HEK293 (cell line): ENCODE results near the gene ADIPOR2.

Experiments used
- CTCF ChIA-PET: fragments of 350-600 bp; formaldehyde crosslinking; extraction: SDS; loops from one replicate; lab custom pipeline; 2021; ENCODE audit warnings: antibody characterized with exemption; lab: Yijun Ruan, JAX
- POLR2A ChIA-PET: fragments of 300-600 bp; formaldehyde crosslinking; extraction: SDS; loops from one replicate; lab custom pipeline; 2020; ENCODE audit warnings: antibody characterized with exemption, inconsistent platforms; lab: Yijun Ruan, JAX
- H3K27ac ChIP-seq: fragments of 200-500 bp; sonication (Bioruptor generic); 2 replicates; pipeline ENCODE4 v1.5.1; 2014; ENCODE audit warnings: low read depth, low read length, control low read depth, inconsistent platforms; ENCODE audit errors: extremely low read depth
- H3K36me3 ChIP-seq, 2 experiments: fragments of 200-500 bp in 1 of 2; sonication (Bioruptor generic) in 1 of 2; 1 replicate in 1 of 2; 2 replicates in 1 of 2; pipeline ENCODE4 v1.5.1; 2014 to 2017; ENCODE audit warnings: inconsistent platforms in 2 of 2, low read length in 2 of 2; ENCODE audit not compliant: control insufficient read depth in 2 of 2, insufficient read depth in 1 of 2
- H3K4me1 ChIP-seq: fragments of 200-500 bp; sonication (Bioruptor generic); 2 replicates; pipeline ENCODE4 v1.5.1; 2014; ENCODE audit warnings: mild to moderate bottlenecking, low read length, inconsistent platforms; ENCODE audit not compliant: control insufficient read depth, insufficient read depth
- H3K4me3 ChIP-seq: 2 replicates; pipeline ENCODE4 v1.5.1; 2011; ENCODE audit warnings: low read depth, mild to moderate bottlenecking, control low read depth, low read length, moderate library complexity
- H3K9me3 ChIP-seq: fragments of 200-500 bp; sonication (Bioruptor generic); 2 replicates; pipeline ENCODE4 v1.5.1; 2014; ENCODE audit warnings: low read depth, low read length, inconsistent platforms; ENCODE audit not compliant: control insufficient read depth, insufficient read depth
- KLF8 ChIP-seq: fragments of 450-650 bp; formaldehyde crosslinking; IDR thresholded peaks from 2 replicates; pipeline ENCODE4 v1.5.1; 2016; ENCODE audit warnings: missing biosample characterization, missing genetic modification characterization
- MEIS1 ChIP-seq: sonication (generic); formaldehyde crosslinking; IDR thresholded peaks from 2 replicates; pipeline ENCODE4 v1.8.1; 2022; ENCODE audit warnings: missing genetic modification reagents, mild to moderate bottlenecking, borderline replicate concordance
- TCF7L2 ChIP-seq: IDR thresholded peaks from 2 replicates; pipeline ENCODE4 v1.6.1; 2011; ENCODE audit warnings: low read depth, mild to moderate bottlenecking, inconsistent platforms, low read length, moderate library complexity, borderline replicate concordance
- ZBTB17 ChIP-seq: fragments of 450-650 bp; formaldehyde crosslinking; IDR thresholded peaks from 2 replicates; pipeline ENCODE4 v1.5.1; 2016; ENCODE audit warnings: missing biosample characterization, missing genetic modification characterization
- ZBTB48 ChIP-seq: fragments of 450-650 bp; formaldehyde crosslinking; IDR thresholded peaks from 2 replicates; pipeline ENCODE4 v1.5.1; 2016; ENCODE audit warnings: missing biosample characterization, missing genetic modification characterization
- ZFP69B ChIP-seq: fragments of 450-650 bp; formaldehyde crosslinking; IDR thresholded peaks from 2 replicates; pipeline ENCODE4 v1.5.1; 2016; ENCODE audit warnings: missing biosample characterization, missing genetic modification characterization
- ZNF112 ChIP-seq: fragments of 450-650 bp; formaldehyde crosslinking; IDR thresholded peaks from 2 replicates; pipeline ENCODE4 v1.5.0; 2017; ENCODE audit warnings: missing biosample characterization, missing genetic modification characterization
- ZNF138 ChIP-seq: fragments of 450-650 bp; formaldehyde crosslinking; IDR thresholded peaks from 2 replicates; pipeline ENCODE4 v1.5.1; 2016; ENCODE audit warnings: missing biosample characterization, missing genetic modification characterization, borderline replicate concordance
- ZNF157 ChIP-seq: fragments of 450-650 bp; formaldehyde crosslinking; IDR thresholded peaks from 2 replicates; pipeline ENCODE4 v1.5.1; 2016; ENCODE audit warnings: missing biosample characterization, missing genetic modification characterization
- ZNF16 ChIP-seq: fragments of 450-650 bp; formaldehyde crosslinking; IDR thresholded peaks from 2 replicates; pipeline ENCODE4 v1.5.1; 2016; ENCODE audit warnings: low read depth, missing biosample characterization, missing genetic modification characterization
- ZNF302 ChIP-seq: fragments of 450-650 bp; formaldehyde crosslinking; IDR thresholded peaks from 2 replicates; pipeline ENCODE4 v1.5.1; 2016; ENCODE audit warnings: missing biosample characterization, missing genetic modification characterization, low read depth
- ZNF311 ChIP-seq: fragments of 450-650 bp; formaldehyde crosslinking; IDR thresholded peaks from 2 replicates; pipeline ENCODE4 v1.5.1; 2017; ENCODE audit warnings: missing biosample characterization, missing genetic modification characterization, borderline replicate concordance
- ZNF394 ChIP-seq: fragments of 450-650 bp; formaldehyde crosslinking; IDR thresholded peaks from 2 replicates; pipeline ENCODE4 v1.5.1; 2016; ENCODE audit warnings: missing biosample characterization, missing genetic modification characterization, mild to moderate bottlenecking, moderate library complexity, borderline replicate concordance
- ZNF426 ChIP-seq: fragments of 450-650 bp; formaldehyde crosslinking; IDR thresholded peaks from 2 replicates; pipeline ENCODE4 v1.5.1; 2017; ENCODE audit warnings: missing biosample characterization, missing genetic modification characterization, mild to moderate bottlenecking, inconsistent platforms, moderate library complexity
- ZNF510 ChIP-seq: fragments of 450-650 bp; formaldehyde crosslinking; IDR thresholded peaks from 2 replicates; pipeline ENCODE4 v1.5.1; 2018; ENCODE audit warnings: mild to moderate bottlenecking, missing genetic modification characterization, missing biosample characterization; ENCODE audit not compliant: insufficient replicate concordance
- ZNF548 ChIP-seq: fragments of 450-650 bp; formaldehyde crosslinking; IDR thresholded peaks from 2 replicates; pipeline ENCODE4 v1.5.1; 2016; ENCODE audit warnings: missing biosample characterization, missing genetic modification characterization
- ZNF658 ChIP-seq: fragments of 450-650 bp; formaldehyde crosslinking; IDR thresholded peaks from 2 replicates; pipeline ENCODE4; 2016; ENCODE audit warnings: missing biosample characterization, missing genetic modification characterization
- ZNF660 ChIP-seq: fragments of 450-650 bp; IDR thresholded peaks from 2 replicates; pipeline ENCODE4 v1.5.1; 2018; ENCODE audit warnings: missing biosample characterization, mild to moderate bottlenecking, missing genetic modification characterization
- ZNF707 ChIP-seq: fragments of 450-650 bp; formaldehyde crosslinking; IDR thresholded peaks from 2 replicates; pipeline ENCODE4 v1.5.1; 2016; ENCODE audit warnings: missing biosample characterization, missing genetic modification characterization
- ZNF76 ChIP-seq: fragments of 450-650 bp; formaldehyde crosslinking; IDR thresholded peaks from 2 replicates; pipeline ENCODE4; 2016; ENCODE audit warnings: low read depth, missing biosample characterization, missing genetic modification characterization, borderline replicate concordance
- ZNF837 ChIP-seq: fragments of 450-650 bp; formaldehyde crosslinking; IDR thresholded peaks from 2 replicates; pipeline ENCODE4 v1.5.1; 2016; ENCODE audit warnings: missing biosample characterization, missing genetic modification characterization
- ZSCAN16 ChIP-seq: fragments of 450-650 bp; formaldehyde crosslinking; IDR thresholded peaks from 2 replicates; pipeline ENCODE4 v1.5.1; 2016; ENCODE audit warnings: missing biosample characterization, missing genetic modification characterization
- TF ChIP-seq, protein P1 (sequence below): fragments of 450-650 bp; formaldehyde crosslinking; IDR thresholded peaks from 2 replicates; pipeline ENCODE4 v1.5.1; 2016; ENCODE audit warnings: missing biosample characterization, missing genetic modification characterization
- TF ChIP-seq, protein P2 (sequence below): fragments of 450-650 bp; formaldehyde crosslinking; IDR thresholded peaks from 2 replicates; pipeline ENCODE4 v1.5.1; 2016; ENCODE audit warnings: missing biosample characterization, missing genetic modification characterization

The ADIPOR2 gene

GRCh38 chr12:1645819-1646218 is 45.1 kb upstream of the ADIPOR2 start (continued):
- TF ChIP-seq ZNF707 (tag by site-specific recombination) (no peak), ZNF311 (tag by site-specific recombination) (no peak), ZNF157 (no peak), ZNF112 (tag by site-specific recombination) (no peak), ZBTB17 (no peak), ZNF426 (no peak), ZNF837 (tag by site-specific recombination) (no peak)
- TF ChIP-seq, protein P1, sequence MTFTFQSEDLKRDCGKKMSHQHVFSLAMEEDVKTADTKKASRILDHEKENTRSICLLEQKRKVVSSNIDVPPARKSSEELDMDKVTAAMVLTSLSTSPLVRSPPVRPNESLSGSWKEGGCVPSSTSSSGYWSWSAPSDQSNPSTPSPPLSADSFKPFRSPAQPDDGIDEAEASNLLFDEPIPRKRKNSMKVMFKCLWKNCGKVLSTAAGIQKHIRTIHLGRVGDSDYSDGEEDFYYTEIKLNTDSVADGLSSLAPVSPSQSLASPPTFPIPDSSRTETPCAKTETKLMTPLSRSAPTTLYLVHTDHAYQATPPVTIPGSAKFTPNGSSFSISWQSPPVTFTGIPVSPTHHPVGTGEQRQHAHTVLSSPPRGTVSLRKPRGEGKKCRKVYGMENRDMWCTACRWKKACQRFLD (tag by site-specific recombination) = no peak

DNA sequence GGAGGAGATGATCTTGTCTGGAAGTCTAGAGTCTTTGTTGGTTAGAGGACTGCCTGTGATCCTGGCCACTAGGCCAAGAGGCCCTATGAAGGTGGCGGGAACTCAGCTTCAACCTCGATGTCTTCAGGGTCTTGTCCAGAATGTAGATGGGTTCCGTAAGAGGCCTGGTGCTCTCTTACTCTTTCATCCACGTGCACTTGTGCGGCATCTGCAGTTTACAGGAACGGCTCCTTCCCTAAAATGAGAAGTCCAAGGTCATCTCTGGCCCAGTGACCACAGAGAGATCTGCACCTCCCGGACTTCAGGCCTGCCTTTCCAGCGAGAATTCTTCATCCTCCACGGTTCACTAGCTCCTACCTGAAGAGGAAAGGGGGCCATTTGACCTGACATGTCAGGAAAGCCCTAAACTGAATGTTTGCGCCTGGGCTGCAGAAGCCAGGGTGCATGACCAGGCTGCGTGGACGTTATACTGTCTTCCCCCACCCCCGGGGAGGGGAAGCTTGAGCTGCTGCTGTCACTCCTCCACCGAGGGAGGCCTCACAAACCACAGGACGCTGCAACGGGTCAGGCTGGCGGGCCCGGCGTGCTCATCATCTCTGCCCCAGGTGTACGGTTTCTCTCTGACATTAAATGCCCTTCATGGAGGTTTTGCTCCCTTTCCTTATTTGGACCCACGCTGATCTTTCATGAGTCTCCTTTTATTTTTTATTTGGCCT is 44.1 kb upstream of the ADIPOR2 start:
- no peak for TF ChIP-seq ZNF394 (tag by site-specific recombination)
- TF ChIP-seq ZNF660 (tag by site-specific recombination) = no peak
- TF ChIP-seq, protein P2, sequence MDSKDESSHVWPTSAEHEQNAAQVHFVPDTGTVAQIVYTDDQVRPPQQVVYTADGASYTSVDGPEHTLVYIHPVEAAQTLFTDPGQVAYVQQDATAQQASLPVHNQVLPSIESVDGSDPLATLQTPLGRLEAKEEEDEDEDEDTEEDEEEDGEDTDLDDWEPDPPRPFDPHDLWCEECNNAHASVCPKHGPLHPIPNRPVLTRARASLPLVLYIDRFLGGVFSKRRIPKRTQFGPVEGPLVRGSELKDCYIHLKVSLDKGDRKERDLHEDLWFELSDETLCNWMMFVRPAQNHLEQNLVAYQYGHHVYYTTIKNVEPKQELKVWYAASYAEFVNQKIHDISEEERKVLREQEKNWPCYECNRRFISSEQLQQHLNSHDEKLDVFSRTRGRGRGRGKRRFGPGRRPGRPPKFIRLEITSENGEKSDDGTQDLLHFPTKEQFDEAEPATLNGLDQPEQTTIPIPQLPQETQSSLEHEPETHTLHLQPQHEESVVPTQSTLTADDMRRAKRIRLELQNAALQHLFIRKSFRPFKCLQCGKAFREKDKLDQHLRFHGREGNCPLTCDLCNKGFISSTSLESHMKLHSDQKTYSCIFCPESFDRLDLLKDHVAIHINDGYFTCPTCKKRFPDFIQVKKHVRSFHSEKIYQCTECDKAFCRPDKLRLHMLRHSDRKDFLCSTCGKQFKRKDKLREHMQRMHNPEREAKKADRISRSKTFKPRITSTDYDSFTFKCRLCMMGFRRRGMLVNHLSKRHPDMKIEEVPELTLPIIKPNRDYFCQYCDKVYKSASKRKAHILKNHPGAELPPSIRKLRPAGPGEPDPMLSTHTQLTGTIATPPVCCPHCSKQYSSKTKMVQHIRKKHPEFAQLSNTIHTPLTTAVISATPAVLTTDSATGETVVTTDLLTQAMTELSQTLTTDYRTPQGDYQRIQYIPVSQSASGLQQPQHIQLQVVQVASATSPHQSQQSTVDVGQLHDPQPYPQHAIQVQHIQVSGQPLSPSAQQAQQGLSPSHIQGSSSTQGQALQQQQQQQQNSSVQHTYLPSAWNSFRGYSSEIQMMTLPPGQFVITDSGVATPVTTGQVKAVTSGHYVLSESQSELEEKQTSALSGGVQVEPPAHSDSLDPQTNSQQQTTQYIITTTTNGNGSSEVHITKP (tag by site-specific recombination) = no peak
- TF ChIP-seq ZNF302 = no peak
- no peak for TF ChIP-seq ZNF16 (tag by site-specific recombination)
- no peak for TF ChIP-seq MEIS1 (CRISPR knock-in tag)
- TF ChIP-seq ZNF658 (tag by site-specific recombination) = no peak
- TF ChIP-seq ZSCAN16 = no peak
- no peak for TF ChIP-seq TCF7L2
- TF ChIP-seq ZBTB17 = no peak
- TF ChIP-seq ZFP69B (tag by site-specific recombination) = no peak
- TF ChIP-seq ZNF138 (tag by site-specific recombination) = no peak
- no peak for TF ChIP-seq ZNF510
- TF ChIP-seq ZBTB48 (tag by site-specific recombination) = no peak
- TF ChIP-seq ZNF548 (tag by site-specific recombination) = no peak
- TF ChIP-seq ZNF112 (tag by site-specific recombination) = no peak
- no peak for TF ChIP-seq KLF8 (tag by site-specific recombination)
- no peak for TF ChIP-seq ZNF76 (tag by site-specific recombination)
- TF ChIP-seq, all 188 proteins: peak for 0
- ChIA-PET CTCF (interaction anchor here (0.7 to 12.9 kb wide), 4 partner anchors 12 to 480 kb away, joined by 3 to 259 read pairs (median 28); no protein-coding TSS in a partner anchor), POLR2A (no interaction called here)
- H3K4me1 ChIP-seq = peaks cover 2% of the 10 kb centered on the region; the same call in 1 of the 2 replicates
- H3K4me3 ChIP-seq = no peak overlapping the region
- H3K36me3 ChIP-seq = peaks cover 0 to 20% of the 10 kb centered on the region in 2 experiments; a peak in 2 of 3 replicates
- H3K27ac ChIP-seq = no peak overlapping the region
- H3K9me3 ChIP-seq = no peaks in the 10 kb centered on the region
